Stimulated activated CD4-positive, alpha-beta T cell treated with anti-CD3 and anti-CD28 coated beads, Interleukin-1b, Interleukin-23, amount 100 ng/mL, for 24 hours (primary cell): Measurements from ENCODE around the gene ST6GAL1.

Experiments used
- DNase-seq, 4 experiments: peaks; one replicate each; pipeline ENCODE4 v3.0.0-alpha.2; 2020; ENCODE audit warnings: low read depth in 4 of 4, low spot score in 1 of 4

ST6GAL1 gene

DNA sequence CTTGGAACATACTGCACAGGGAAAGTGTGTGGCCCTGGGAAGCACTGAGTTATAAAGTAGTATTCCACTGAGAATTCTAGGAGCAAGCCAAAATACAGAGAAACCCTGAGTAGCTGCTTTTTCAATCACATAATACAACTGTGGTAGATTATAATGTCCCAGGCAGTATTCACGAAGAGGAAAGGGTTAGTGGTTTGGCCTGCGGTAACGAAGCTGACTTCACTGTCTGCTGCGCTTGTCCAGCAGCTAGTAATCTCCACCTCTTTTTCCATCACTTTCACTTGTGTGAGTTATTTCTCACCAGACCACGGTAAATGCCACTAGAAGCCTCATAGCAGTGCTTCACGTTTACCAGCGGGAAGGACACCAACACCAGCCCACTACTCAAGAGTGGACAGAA, 174.6 kb downstream of the ST6GAL1 start:
- no peak for DNase-seq

DNA sequence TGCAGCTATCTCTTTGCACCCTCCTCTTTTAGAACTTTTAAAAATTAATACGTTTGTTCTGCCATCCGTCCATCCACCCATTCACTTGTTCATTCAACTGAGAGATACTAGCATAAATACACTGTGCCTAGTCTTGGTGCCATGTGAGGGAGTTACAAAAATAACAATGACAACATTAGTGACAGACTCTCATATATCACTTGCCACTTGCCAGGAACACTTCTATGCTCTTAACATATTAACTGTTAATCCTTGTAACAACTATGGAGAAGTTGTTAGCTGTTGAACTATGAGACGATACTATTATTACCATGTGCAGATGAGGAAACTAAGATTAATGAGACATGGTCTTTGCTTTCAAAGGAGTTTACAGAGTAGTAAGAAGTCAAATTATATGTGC, 175.4 kb downstream of the ST6GAL1 start:
- no peak for DNase-seq

DNA sequence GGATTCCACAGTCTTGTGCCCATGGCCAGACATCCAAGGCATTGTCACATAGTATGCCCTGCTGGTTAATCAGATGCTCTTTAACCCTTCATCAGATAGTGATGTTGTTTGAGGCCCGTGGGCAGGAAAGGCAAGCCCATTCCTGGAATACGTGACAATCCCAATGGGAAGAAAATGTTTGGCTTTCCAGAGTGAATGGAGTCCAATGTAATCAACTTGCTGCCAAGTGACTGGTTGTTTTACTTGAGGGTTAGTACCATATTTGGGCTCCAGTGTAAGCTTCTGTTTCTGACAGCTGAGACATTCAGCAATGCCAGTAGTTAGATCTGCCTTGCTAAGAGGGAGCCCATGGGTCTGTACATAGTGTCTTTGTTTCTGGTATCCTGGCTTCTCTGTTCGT, 177.7 kb downstream of the ST6GAL1 start:
- no peak for DNase-seq

DNA sequence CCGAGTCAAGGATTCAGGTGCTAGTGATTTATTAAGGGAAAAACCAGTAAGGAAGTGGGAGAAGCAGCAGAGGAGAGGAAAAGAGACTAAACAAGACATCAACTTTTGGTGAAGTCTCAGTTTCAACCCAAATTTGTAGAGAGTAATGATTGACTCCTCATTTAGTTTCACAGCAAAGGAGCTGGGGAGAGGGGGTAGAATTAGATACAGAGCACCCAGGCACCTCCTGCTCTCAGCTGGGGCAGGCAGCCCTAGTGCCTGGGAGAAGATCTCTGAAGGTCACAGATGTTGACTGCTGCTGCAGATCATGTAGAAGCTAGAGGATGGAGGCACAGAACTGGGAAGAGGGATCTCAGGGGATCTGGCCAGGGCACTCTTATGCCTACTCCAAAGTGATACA, 179.8 kb downstream of the ST6GAL1 start:
- DNase-seq, result no peak

DNA sequence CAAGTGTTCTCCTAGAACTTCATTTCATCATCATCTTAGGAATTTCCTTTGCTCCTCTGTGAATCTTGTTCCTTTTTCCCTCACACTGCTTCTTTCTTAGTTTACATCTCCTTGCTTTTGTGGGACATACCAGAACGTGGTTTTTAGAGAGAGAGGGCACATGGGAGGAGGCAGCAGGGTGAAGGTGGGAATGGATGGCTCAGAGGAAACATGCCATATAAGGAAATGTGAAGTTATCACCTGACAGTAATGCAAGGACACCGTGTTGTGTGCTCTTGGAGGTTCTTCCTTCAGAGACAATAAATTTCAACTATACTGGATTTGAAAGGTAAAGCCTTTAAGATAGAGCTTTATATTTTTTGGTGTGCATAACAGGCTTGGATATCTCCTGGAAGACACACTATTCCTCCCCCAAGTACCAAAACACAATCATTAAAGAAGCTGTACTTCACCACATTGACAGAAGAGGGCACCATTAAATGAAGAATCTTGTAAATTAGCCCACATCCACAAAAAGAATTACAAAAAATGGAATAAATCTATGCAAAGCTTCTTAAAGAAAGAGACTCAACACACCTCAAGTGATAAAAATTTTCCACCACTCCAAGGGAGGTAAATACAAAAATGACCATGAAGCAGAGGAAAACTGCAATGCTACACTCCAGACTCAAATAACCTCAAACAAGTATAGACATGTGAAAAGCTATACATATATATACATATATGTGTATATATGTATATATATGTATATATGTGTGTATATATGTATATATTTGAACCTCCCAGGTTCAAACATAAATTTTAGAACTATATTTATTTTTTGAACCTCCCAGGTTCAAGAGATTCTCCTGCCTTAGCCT, 182.8 kb downstream of the ST6GAL1 start:
- no peak for DNase-seq

DNA sequence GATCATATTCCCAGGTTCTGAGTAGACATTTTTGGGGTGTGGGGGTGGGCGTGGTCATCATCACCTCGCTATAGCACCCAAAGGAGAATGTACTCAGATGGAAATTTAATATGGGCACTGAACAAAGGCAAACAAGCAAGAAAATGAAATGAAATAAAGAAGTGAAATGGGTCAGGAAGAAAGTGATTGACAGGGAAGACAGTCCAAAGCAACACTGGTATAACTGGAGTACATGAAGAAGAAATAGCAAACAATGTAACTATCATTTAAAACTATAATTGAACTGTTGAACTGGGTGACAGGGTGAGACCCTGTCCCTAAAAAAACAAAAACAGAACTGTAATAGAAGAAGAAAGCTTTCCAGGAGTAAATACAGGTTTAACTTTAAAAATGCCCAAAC, 184.2 kb downstream of the ST6GAL1 start:
- DNase-seq, result no peak

DNA sequence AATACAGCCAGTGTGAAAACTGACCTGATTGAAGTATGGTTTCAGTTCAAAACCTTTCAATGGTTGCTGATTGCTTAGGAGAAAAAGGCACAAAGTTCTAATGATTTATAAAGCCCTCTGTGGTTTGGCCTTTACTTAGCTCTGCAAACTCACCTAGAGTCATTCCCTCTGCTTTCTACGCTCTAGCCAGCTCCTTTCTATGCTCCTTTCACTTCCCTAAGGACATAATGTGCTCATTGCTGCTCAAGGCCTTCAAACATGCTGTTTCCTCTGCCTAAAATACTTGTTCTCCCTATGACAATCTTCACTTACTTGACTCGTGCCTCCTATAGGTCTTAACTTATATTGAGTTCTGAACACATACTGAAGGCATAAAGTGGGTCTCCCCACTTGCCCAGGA, 190.0 kb downstream of the ST6GAL1 start:
- DNase-seq, result no peak

DNA sequence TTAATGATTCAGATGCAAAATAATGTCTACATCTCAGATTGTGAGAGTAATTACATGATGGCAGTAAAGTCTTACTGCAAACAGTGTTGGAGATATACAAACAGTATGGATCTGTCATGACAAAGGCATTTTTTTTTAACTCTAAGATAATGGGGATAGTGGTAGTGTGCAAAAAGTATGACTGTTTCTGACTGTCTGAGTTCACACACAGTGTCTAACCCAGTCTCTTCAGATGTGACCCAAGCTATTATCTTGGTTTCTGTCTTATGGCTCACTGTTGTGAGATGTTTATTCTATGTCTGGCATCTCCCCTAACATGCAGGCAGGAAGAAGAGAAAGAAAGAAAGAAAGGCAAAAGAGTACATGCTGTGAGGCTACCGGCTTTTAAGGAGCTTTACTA, 191.9 kb downstream of the ST6GAL1 start:
- DNase-seq, result no peak

DNA sequence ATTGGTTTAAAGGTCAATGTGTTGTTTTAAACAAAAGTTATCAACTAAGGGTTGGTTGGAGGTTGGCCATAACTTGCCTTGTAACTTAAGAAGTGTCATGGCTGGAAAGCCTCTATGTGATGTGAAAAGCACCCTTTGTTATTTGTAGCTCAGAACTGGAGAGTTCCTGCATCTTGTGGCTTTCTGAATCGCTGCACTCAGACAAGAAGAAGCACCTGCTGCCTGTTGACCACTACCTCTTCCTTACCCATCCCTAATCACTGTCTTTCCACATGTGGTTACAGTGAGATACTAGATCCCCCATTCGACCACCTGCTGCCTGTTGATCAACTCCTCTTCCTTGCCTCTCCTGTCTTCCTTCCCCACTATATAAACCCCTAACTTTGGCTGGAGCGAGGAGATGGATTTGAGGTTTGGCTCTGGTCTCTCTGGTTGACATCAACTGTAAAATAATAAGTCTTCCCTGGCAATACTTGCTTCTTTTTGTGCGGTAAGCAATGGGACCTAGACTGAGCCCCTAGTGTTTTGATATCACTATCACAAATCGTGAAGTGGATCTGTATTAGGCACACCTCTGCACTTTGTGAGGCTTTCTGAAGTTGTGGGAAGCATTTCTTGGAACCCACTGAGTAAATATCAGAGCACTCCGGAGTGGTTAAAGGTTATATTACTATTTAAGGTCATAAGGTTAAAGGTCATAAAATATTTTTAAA, 195.1 kb downstream of the ST6GAL1 start:
- no peak for DNase-seq
